Measurements from ENCODE around the gene GALK1. TPM values are rescaled to one million over a fixed set of nuclear protein-coding genes. Genes with fewer than 3 reads are reported as not detected.
A peak's percentile ranks its signal among the peaks of the same experiment; 100 is the strongest.
"Not testable (repeated sequence)": the region's sequence is repeated elsewhere in the genome, so short reads cannot be mapped to it uniquely, and the experiment has no call there.

GALK1 gene
- 90.9 TPM for total RNA-seq

DNA sequence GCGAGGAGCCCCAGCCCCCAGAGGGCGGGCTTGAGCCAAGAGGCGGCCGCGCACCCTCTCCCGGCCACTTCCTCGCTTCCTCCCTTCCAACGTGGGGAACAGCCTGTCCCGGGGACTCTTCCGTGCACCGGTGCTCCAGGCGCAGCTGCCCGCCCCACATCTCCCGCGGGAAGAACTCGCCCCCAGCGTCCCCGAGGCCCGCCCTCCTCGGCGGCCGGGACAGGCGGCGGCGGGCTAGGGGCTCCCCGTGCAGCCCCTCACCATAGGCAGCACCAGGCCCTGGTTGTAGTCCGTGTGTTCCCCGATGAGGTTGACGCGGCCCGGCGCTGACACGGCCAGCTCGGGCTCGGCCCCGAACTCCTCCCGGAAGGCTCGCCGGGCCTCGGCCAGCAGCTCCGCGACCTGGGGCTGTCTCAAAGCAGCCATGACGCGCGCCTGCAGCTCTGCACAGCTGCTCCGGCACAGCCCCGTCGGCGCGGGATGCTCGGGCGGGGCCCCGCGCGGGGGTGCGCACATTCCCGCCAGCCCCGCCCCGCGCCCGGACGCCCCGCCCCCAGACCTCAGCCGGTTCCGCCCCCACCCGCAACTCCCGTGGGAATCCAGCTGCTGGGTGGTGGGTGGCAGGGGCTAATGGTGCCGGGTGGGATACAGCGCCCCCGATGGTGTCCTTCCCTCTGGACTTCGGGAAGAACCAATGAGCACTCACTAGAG lies at the start of gene GALK1:
TSS of gene GALK1 (minus strand) at position 482 of the 711 bp plus-strand sequence. CDS start at position 426, 56 bp downstream.
- ATAC-seq = peak; percentile 87

DNA sequence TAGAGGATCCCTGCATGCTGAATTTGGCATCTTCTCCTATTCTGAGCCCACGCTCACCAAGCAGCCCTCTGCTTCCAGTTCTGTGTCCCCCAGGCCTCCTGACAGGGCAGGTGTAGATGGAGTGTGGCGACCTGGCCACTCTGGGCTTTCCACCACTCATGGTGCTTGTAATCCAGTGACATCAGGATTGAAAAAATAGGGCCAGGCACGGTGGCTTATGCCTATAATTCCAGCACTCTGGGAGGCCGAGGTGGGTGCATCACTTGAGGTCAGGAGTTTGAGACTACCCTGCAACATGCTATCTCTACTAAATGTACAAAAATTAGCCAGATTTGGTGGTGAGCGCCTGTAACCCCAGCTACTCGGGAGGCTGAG lies 49.0 kb upstream of the GALK1 start:
- DNase-seq (ENCODE audit: low spot score) = no peak
- no peak for ATAC-seq

More for the DNA sequence above, at the start of gene GALK1:
- peak; percentile 81 for DNase-seq (ENCODE audit: low spot score)

GRCh38 chr17:75813081-75814020 lies 48.4 kb upstream of the GALK1 start:
- no peak for DNase-seq (ENCODE audit: low spot score)
- no peak for ATAC-seq

GRCh38 chr17:75812096-75813013 lies 47.4 kb upstream of the GALK1 start:
- DNase-seq (ENCODE audit: low spot score) (no peak), ATAC-seq (no peak)

DNA sequence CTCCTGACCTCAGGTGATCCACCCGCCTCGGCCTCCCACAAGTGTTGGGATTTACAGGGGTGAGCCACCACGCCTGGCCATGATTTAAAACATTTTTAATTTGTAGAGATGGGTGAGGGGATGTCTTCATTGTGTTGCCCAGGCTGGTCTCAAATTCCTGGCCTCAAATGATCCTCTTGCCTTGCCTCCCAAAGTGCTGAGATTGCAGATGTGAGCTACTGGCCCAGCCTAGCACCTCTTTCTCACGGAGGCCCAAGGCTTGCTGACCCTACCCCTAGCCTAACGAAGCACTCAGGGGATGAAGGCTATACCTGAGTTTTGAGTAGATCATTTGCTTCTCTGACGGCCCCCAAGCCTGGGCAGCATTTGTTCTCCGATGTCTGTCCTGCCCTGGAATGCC lies 46.2 kb upstream of the GALK1 start:
- ATAC-seq (no peak), DNase-seq (ENCODE audit: low spot score) (no peak)

- ATAC-seq; DNase-seq (ENCODE audit: low spot score): not testable (repeated sequence)
These were observed 45.8 kb upstream of the GALK1 start for GRCh38 chr17:75810756-75811155.

- ATAC-seq = no peak
These were observed 45.2 kb upstream of the GALK1 start for GRCh38 chr17:75810216-75810615.

GRCh38 chr17:75809631-75810111 lies 44.7 kb upstream of the GALK1 start:
- DNase-seq (ENCODE audit: low spot score) (no peak), ATAC-seq (peak; percentile 65)

More at GRCh38 chr17:75810216-75810615, 45.2 kb upstream of the GALK1 start:
- DNase-seq (ENCODE audit: low spot score) = no peak

GRCh38 chr17:75808905-75809621 lies 44.1 kb upstream of the GALK1 start:
- ATAC-seq = peak; percentile 95
- DNase-seq (ENCODE audit: low spot score) = peak; percentile 82

- DNase-seq (ENCODE audit: low spot score) (no peak), ATAC-seq (no peak)
These were observed 43.5 kb upstream of the GALK1 start for GRCh38 chr17:75808549-75808904.

- ATAC-seq = no peak
- DNase-seq (ENCODE audit: low spot score) = no peak
These were observed 42.9 kb upstream of the GALK1 start for GRCh38 chr17:75807861-75808260.

GRCh38 chr17:75806822-75807500 lies 42.0 kb upstream of the GALK1 start:
- DNase-seq (ENCODE audit: low spot score) (no peak), ATAC-seq (no peak)

GRCh38 chr17:75803883-75804282 lies 38.9 kb upstream of the GALK1 start:
- DNase-seq (ENCODE audit: low spot score) = no peak
- no peak for ATAC-seq

GRCh38 chr17:75799402-75799801 lies 34.4 kb upstream of the GALK1 start:
- no peak for DNase-seq (ENCODE audit: low spot score)

GRCh38 chr17:75795820-75796607 lies 31.0 kb upstream of the GALK1 start:
- ATAC-seq (no peak), DNase-seq (ENCODE audit: low spot score) (peak; percentile 34)

More at GRCh38 chr17:75799402-75799801, 34.4 kb upstream of the GALK1 start:
- ATAC-seq = no peak

DNA sequence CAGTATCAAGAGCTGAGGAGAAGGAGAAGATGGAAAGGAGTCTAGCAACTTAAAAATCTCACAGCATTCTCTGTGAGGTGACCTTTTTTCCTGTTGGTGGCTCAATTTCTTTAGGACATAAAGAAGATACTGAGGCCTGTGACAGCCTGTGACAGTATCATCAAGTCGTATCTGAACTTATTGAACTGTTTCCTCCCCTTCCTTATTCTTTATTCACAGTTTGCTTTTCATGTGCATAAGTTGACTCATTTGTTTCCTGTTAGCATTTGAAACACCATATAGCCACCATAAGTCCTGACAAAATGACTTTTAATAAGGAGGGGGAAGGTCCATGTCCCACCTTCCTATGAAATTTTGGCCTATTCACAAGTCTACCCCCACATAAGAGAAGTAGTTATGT lies 28.5 kb upstream of the GALK1 start:
- no peak for ATAC-seq
- no peak for DNase-seq (ENCODE audit: low spot score)

GRCh38 chr17:75791254-75791653 lies 26.3 kb upstream of the GALK1 start:
- DNase-seq (ENCODE audit: low spot score) = no peak
- ATAC-seq = no peak

DNA sequence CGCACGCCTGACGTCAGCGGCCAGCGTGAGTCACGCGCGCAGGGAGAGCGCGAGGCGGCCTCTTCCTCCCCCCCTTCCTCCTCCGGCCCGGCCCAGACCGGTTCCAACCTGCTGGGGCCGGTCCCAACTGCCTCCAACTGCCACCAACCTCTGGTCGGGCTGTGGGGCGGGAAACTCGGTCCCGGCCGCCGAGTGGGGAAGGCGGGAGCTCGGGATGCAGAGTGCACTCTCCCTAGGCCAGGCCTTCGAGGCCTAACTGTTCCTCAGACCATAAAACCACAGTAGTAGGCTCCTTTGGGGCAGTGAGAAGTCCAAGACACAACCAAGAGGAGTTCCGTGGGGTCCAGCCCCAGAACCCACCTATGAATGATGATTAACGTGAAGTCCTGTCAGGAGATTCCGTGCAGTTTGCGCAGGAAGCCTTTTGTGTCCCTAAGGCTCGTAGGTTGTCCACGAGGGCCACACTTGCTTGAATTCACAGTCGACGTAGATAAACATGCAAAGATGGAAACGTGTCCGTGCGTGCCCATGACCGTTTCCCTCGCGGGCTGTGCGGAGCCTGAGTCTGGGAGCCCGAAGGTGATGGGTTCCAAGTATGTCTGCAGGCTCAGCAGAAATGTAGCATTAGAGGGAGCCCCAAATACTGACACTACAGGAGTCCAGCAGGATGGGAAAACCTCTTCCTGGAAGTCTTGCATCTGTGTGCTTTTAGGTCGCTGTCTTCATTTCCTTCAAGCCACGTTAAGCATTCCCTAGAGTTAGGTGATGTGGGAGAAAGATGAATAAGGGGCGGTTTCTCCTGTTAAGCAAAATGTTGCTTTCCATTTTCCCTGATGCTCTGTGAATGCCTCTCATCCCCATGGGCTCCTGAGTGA lies 20.3 kb upstream of the GALK1 start:
- DNase-seq (ENCODE audit: low spot score) (peak; percentile 93), ATAC-seq (peak; percentile 81)

Data from left lobe of liver (tissue), 2 donors.